GM19328 (cell line): ENCODE results near the gene KPRP.

Source experiments
- ATAC-seq: cut with Tn5 transposase; IDR thresholded peaks from one replicate; pipeline ENCODE4 v1.9.1; 2021; ENCODE audit warnings: mild to moderate bottlenecking, moderate library complexity; ENCODE audit not compliant: unreplicated experiment

The KPRP gene, protein sequence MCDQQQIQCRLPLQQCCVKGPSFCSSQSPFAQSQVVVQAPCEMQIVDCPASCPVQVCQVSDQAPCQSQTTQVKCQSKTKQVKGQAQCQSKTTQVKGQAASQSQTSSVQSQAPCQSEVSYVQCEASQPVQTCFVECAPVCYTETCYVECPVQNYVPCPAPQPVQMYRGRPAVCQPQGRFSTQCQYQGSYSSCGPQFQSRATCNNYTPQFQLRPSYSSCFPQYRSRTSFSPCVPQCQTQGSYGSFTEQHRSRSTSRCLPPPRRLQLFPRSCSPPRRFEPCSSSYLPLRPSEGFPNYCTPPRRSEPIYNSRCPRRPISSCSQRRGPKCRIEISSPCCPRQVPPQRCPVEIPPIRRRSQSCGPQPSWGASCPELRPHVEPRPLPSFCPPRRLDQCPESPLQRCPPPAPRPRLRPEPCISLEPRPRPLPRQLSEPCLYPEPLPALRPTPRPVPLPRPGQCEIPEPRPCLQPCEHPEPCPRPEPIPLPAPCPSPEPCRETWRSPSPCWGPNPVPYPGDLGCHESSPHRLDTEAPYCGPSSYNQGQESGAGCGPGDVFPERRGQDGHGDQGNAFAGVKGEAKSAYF

DNA sequence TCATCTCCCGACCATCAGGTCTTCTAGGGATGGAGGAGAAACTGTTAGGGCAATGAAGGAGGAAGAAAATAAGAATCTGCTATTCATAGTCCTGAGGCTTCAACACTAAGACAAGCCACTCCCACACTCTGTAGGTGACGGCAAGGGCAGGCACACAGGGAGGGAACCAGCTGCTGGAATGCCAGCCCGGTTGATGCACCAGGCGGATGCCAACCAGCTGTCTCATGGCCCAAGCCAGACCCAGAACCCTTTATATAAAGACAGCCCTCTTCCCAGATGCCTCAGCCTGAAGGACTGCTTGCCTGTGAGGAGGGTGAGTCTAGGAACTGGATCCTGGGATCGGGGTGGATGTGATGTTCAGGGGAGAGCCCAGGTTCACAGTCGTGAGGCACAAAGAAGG lies at the start of gene KPRP:
Gene KPRP (plus strand): TSS at position 279 of the 400 bp plus-strand sequence. CDS start 1,564 bp downstream, outside the sequence.
- no peak for ATAC-seq

DNA sequence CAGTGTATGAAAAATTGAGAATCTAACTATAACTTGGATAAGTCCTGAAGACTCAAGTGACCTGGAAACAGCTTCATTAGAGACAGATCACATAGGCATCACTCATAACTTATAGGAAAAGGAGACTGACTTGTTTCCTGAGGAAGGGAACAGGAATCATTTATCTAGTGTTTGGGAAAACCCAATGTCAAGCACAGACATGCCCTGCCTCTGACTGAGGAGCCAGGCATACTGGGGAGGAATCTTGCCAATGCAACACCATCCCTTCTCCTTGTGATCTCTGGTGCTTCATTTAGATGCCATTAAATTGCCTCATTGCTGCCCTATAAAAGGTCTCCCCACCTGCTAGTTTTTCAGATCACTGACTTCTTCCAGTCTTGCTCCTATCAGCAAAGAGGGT lies 39.6 kb upstream of the KPRP start:
- no peak for ATAC-seq

DNA sequence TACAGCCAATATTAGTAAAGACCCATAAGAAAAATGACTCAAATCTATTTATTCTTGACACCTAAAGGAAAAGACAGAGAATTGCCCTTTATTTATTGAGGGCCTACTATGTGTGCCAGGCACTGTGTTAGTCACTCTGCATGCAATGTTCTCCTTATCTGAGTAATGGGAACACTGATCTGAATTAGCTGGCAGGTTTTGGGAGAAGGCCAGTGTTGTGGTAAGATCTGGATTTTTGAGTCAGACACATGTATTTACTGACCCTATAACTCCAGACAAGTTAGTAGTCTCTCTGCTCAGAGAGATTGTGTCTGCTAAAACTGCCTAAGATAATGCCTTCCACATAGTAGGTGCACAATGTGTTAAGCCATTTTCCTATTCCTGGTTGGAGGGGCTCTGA lies 32.6 kb upstream of the KPRP start:
- ATAC-seq, result no peak

DNA sequence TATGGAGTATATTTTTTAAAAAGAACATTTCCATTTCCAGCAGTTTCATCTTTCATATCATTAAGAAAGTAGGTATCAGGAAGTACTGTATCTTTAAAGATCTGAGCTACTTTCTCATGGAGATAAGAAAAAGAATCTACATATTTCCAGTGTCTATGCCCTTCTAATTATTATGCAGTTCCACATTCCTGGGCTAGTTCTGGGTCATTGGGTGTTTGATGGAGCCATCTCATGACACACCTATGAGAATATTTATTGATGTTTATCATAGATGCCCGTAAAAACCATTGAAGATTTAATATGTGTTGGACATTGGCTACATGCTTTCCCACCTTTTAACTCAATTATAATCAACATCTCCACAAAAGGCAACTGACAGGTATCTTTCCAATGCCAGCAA lies 28.8 kb upstream of the KPRP start:
- no peak for ATAC-seq

DNA sequence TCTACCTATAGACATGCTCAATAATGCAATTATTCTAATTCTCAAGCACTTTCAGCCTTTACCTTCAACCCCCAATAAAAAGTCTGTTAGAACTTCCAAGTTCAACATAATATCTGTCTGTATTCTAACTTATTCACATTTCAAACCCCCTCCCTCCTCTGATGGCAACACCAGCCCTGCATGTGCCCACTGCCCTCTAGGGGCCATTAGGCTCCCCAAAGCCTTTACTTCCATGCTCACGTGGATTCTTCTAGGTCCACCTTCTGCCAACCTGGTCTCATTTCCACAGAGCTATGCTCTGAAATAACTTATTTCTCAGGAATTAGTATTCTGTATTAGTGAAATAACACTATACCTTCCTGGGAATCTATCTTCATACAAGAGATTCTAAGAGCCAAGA lies 22.2 kb upstream of the KPRP start:
- ATAC-seq, result no peak

DNA sequence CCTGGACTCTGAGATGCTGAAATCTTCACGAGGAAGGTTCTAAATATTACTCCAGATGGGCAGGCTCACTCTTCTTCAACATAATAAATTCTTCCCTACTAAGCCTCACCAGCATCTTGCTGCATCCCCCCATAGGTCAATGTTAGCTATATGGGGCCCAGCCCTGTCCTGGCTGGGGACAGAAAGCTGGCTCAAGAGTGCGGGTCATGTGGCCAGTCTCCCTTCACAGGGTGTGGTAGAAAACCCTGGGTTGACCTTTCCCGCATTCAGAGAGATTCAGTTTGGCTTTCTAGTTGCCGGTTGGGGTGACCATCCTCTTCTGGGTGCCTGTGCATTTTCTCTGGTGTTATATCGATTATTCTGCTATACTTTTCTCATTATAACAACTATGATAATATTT lies 19.8 kb upstream of the KPRP start:
- ATAC-seq, result no peak

DNA sequence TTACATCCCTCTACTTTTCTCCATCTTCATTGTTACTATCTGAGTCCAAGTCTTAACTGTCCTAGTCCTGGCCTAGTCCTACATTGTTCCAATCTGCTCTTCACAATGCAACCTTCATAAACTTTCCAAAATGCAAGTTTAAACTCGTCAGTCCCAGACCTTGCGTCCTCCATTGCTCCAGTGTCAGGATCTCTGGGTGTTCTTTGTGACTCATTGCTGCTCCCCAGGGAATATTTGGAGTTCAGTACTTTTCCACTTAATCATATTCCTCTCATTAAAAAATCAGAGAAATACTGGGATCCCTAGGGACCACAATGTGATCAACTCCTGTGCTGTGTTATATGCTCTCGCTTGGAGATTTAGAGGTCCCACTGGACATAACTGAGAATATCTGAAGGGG lies 18.0 kb upstream of the KPRP start:
- ATAC-seq, result no peak

DNA sequence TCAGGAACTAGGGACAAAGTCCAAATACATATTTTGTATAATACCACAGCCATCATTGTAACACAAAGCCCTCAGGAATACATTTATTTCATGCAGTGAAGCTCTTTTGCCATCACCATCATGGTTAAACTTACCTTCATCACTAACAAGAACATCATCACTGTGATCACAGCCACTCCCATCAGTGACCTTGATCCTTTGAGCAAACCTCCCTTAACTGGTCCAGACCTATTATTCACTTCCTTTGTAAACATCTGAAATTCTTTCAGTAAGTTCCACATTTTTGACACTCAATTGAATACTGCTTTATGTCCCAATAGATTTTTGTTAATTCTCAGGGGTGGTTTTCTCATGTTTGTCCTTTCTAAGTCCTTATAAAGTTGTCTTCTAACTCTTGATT lies 16.2 kb upstream of the KPRP start:
- no peak for ATAC-seq

DNA sequence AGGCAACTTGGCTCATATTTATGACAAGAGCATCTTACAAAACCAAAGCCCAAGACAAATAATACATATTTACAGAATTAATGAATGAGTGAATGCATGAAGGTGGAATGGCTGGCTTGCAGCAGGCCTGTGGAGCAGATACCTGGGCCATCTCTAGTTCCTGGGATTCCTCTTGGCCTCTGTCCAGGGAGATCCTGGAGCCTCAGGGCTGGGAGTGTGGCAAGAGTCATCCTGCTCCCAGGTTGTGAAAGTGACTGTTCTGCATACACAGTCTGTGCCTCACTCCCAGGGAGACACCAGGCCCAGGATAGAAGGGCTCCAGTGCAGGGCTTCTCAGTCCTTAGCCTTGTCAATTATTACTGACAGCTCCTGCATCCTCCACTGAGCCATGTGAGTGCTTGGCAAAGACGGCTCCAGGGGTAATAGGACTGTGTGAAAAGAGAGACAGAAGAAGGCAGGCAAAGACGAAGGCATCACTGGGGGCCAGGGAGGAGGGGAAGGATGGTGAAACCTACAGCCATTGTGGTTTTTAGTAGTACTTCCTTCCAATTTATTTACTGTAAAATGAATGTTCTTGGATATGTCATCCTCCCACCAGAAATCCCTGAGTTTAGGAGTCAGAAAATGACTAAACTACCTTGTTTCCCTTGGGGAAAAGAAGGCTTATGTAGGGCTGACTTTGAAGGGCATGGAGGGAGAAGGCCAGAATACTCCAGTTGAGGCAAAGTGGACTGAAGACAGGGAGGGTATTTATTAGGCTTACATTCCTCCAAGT lies 14.3 kb upstream of the KPRP start:
- ATAC-seq, result no peak

DNA sequence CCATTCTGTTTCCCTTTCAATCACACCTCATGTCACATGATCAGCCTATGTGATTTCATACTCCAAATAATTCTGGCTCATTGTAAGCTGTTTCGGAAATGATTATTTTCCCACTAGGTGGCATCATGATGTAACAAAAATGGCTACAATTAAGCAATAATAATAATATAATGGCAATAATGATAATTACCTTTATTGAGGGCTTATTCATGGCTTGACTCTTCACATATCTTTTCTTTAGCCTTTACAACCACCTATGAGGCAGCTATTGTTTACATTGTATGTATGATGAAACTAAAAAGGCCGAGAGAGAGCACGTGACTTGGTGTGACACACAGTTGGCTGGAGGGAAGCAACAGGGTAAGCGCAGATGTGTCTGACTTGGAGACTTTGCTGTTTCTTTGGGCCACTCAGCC lies 12.5 kb upstream of the KPRP start:
- no peak for ATAC-seq

DNA sequence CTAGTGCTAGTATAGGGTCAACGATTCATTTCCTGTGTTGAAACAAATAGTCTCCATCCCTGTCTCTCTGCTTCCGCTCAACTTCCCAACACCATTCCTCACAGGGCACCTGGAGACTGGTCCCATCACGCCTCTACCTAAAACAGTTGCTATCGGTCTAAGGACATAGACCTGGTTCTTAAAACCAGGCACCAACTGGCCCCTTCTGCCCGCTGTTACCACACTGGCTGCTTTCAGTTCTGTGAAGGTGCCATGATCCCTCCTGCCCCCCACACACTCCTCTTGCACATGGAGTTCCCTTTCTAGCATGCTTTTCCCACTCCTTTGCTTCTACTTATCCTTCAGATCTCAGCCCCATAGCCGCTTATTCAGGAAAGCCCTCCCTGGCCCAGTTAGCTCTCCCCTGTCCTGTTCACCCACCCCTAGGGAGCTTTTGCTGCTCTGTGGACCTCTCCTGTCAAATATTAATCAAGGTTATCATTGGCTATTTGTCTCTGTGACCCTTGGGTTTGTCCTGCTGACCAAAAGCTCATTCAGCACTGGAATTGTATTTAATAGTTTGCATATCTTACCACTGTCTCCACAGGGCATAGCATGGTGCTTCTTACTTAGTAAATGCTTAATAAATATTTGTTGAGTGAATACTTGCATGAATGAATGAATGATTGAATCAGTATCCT lies 11.9 kb upstream of the KPRP start:
- no peak for ATAC-seq

DNA sequence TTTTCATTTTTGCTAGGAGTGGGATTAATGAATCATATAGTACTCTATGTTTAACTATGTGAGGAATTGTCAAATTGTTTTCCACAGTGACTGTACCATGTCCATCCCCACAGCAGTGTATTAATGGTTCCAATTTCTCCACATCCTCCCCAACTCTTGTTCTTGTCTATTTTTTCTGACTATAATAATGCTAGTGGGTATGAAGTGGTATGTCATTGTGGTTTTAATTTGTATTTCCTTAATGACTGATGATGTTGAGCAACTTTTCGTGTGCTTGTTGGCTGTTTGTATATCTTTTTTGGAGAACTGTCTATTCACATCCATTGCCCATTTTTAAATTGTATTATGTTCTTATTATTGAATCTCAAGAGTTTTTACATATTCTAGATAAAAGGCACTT lies 10.0 kb upstream of the KPRP start:
- ATAC-seq, result no peak

DNA sequence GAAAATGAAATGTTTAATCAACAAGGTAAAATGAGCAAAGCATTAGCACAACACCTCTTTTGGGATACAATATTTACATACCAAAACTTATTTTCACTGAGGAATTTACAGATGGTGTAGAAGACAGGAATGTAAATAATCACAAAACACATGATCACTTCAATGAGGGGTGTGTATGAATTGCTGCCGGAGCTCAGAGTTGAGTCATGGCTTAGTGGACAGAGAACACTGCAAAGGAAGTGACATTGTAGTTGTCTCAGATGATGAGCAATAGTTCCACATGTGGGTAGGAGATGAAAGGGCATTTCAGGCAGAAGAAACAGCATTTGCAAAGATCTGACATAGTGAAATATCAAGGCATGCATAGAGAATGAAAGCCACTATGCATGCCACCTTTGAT lies 5.6 kb upstream of the KPRP start:
- ATAC-seq, result no peak

DNA sequence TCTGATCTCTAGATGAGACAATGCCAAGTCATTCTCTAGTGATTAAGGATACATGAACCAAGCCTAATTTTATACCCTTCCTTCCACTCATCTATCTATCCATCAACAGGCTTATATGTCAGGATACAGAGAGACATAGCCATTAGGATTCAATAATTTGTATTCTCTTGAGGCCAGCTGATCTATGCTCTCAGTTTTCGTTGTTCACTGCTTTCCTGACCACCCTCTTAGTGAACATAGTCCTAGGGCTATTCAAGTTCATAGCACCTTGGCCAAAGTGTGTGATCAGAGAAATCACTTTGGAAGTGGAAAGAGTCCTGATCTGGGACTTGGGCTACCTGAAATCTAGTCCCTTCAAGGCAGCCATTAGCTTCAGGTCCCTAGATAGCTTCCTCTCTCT lies 4.2 kb upstream of the KPRP start:
- ATAC-seq, result no peak

DNA sequence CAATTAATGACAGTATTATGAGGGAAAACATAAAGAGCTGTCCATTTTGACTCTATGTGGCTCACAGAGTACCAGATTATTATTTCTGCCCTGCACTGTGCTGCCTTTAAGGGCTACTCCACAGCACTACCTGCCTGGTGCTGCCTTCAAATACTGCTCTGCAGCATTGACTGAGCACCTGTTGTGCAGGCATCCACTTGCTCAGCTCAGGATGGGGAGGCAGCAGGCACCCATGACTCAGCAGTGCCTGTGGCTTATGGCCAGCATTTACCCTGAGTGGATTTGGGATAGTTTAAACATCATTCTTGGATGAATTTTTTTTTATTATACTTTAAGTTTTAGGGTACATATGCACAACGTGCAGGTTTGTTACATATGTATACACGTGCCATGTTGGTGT lies 953 bp upstream of the KPRP start:
- ATAC-seq, result no peak

DNA sequence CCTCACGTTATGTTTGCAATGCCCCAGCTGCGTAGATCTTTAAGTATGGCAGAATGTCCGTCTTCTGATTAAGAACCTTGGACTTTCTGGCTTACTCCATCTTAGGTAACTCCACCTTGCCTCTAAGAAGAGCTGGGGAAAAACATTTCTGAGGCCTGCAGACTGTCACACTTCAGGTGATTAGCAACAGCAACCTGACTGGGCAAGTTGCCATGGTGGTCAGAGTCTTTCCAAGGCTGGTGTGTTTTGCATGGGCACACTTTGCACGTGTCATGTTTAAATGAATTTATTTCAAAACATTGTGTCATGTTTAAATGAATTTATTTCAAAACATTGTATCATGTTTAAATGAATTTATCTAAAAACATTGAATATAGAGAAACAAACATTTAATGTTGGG lies 811 bp downstream of the KPRP start:
- no peak for ATAC-seq

DNA sequence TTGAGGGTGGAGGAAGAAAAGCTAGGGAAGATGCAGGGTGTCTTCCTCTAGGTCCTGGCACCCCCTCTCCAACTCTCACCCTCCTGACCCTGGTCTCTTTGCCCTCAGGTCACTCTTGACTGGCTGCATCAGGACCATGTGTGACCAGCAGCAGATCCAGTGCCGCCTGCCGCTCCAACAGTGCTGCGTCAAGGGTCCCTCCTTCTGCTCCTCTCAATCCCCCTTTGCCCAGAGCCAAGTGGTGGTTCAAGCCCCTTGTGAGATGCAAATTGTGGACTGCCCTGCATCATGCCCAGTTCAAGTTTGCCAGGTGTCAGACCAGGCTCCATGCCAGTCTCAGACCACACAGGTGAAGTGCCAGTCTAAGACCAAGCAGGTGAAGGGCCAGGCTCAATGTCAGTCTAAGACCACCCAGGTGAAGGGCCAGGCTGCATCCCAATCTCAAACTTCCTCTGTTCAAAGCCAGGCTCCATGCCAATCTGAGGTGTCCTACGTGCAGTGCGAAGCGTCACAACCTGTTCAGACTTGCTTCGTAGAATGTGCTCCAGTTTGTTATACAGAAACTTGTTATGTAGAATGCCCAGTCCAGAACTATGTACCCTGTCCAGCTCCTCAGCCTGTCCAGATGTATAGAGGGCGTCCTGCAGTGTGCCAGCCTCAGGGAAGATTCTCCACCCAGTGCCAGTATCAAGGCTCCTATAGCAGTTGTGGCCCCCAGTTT lies 1.8 kb downstream of the KPRP start:
- no peak for ATAC-seq

DNA sequence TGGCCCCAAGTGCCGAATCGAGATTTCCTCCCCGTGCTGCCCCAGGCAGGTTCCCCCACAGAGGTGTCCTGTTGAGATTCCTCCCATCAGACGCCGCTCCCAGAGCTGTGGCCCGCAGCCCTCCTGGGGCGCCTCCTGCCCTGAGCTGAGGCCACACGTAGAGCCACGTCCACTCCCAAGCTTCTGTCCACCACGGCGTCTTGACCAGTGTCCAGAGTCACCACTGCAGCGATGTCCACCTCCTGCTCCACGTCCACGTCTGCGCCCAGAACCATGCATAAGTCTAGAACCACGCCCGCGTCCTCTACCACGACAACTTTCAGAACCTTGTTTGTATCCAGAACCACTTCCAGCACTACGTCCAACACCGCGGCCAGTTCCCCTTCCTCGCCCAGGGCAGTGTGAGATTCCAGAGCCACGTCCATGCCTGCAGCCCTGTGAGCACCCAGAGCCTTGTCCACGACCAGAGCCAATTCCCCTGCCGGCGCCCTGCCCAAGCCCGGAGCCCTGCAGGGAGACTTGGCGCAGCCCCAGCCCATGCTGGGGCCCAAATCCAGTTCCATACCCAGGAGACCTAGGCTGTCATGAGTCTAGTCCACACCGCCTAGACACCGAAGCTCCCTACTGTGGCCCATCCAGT lies 2.8 kb downstream of the KPRP start:
- no peak for ATAC-seq

DNA sequence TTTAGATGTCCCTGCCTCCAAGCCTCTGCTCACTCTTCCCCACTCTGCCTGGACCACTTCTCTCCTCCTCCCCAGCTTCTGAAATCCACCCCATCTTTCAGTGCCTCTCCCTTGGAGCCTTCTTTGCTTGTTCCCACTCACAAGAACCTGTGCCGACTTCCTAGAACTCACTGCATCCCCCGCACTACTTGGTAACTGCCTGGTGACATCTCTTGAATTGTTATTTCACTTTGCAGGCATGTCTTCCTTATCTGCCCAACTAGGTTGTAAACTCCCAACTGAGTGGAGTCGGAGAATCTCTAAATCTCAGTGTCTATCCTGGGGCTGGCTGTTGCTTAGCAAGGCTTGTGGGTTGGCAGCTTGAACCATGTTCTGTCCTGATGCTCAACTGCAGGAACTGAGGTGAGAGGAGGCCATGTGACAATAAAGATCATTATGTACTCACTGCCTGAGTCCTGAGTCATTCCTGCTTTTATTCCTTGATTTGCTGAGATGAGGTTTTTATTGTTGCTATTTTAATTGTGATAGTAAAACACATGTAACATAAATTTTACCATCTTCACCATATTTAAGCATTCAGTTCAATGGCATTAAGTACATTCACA lies 3.9 kb downstream of the KPRP start:
- ATAC-seq, result no peak
